Cerebellar cortex (tissue), 1 donor: ENCODE measurements around the gene MXRA8.

ENCODE experiments used
- DNase-seq: peaks from one replicate; pipeline ENCODE4 v3.0.0-alpha.2; 2015; ENCODE audit warnings: low spot score

MXRA8 gene

DNA sequence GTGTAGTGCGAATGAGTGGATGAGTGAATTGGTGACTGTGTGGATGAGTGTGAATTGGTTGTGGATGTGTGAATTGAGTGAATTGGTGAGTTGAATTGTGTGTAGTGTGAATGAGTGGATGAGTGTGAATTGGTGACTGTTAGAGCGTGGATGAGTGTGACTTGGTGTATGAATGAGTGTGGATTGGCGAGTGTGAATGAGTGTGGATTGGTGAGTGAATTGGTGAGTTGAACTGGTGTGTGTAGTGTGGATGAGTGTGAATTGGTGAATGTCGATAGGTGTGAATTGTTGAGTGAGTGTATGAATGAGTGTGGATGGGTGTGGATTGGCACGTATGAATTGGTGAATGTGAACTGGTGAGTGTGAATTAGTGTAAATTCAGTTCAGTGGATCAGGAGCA lies 9.0 kb upstream of the MXRA8 start:
- DNase-seq, result no peak

DNA sequence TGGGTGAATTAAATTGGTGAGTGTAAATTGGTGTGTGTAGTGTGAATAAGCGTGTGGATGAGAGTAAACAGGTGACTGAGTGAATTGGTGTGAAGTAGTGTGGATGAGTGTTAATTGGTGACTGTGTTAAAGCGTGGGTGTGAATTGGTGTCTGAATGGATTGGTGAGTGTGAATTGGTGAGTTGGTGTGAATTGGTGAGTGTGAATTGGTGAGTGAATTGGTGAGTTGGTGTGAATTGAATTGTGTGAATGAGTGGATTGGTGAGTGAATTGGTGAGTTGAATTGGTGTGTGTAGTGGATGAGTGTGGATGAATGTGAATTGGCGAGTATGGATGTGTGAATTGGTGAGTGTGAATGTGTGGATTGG lies 8.3 kb upstream of the MXRA8 start:
- no peak for DNase-seq

DNA sequence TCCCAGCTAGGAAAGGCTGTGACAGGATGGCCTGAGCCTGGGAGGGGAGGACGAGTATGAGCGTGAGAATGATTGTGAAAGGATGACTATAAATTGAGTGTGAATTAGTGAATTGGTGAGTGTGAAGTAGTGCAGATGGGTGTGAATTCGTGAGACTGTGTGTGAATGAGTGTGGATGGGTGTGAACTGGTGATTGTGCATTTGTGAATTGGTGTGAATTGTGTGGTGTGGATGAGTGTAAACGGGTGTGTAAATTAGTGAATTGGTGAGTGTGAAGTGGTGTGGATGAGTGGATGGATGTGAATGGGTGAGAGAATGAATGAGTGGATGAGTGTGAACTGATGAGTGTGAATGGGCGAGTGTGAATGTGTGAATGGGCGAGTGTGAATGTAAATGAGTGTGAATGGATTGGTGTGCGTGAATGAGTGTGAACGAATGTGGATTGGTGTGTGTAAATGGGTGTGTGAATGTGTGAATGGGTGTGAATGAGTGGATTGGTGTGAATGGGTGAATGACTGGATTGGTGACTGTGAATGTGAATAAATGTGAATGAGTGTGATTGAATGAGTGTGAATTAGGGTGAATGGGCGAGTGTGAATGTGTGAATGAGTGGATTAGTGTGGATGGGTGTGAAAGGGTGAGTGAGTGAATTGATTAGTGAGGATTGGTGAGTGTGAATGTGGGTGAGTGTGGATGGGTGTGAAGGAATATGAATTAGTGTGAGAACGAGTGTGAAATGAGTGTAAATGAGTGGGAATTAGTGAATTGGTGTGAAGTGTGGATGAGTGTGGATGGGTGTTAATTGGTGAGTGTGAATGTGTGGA lies 7.7 kb upstream of the MXRA8 start:
- no peak for DNase-seq

DNA sequence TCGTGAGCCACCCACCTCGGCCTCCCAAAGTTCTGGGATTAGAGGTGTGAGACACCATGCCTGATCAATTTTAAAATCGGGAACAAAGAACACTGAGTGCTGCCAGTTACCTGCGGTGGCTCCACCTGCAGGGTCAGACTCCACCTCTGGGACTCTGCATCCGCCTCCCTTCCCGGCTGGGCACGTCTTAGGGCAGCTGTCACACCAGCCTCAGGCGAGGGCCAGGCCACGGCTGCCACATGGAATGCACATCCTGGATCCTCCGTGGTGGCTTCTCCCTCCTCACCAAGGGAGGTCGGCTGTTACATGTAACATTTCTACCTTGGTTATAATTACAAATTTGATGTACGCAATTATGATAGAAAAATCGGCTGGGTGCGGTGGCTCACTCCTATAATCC lies 5.9 kb upstream of the MXRA8 start:
- DNase-seq, result no peak

DNA sequence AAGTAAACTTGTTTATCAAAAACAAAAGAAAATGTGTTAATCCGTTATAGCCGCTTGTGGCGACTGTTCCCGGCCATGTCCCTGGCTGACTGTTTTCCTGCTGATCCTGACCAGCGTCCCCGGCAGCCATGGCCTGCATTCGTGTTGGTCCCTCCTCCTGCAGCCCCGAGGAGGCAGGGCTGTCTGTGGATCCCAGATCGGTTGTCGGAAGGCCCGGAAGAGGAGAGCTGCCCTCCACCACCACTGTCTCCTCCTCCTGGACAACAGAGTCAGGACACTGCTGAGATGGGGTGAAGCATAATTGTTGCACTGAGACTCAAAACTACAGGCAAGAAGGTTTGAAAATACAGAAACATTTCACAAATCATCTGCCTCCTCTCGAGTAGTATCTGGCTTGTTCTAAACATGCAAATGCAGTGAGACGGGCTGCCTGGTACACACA lies 3.6 kb upstream of the MXRA8 start:
- DNase-seq, result no peak

DNA sequence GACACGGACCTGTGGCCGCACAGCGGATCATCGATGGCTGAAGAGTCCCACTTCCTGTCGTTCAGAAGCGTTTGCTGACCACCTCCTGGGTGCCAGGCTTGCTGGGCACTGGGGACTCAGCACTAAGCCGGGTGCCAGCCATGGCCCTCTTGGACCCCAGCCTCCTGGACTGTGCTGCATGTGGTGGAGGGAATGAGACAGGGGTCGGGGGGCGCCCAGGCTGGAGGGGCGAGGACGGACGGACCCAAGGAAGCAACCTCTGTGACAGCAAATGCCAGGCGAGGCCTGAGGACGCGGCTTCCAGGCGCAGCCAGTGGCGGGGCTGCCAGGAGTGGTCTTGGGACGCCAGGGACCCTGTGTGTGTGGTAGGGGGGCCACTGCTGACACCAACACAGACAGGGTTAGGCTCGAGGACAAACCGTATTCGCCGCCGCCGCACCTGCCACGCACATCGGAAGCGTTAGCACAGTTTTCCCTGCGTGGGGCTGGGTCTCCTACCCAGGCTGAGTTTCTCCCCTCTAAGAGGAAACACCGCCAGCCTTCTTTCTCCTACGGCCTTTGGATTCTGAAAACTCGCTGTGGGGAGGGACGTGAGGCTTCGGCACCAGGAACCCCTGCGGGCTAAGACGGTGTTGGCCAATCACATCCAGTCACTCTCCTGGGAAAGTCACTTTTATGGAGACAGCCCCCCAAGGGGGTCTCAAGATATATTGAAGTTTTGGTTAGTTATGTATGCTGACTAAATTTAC lies 3.1 kb upstream of the MXRA8 start:
- no peak for DNase-seq

DNA sequence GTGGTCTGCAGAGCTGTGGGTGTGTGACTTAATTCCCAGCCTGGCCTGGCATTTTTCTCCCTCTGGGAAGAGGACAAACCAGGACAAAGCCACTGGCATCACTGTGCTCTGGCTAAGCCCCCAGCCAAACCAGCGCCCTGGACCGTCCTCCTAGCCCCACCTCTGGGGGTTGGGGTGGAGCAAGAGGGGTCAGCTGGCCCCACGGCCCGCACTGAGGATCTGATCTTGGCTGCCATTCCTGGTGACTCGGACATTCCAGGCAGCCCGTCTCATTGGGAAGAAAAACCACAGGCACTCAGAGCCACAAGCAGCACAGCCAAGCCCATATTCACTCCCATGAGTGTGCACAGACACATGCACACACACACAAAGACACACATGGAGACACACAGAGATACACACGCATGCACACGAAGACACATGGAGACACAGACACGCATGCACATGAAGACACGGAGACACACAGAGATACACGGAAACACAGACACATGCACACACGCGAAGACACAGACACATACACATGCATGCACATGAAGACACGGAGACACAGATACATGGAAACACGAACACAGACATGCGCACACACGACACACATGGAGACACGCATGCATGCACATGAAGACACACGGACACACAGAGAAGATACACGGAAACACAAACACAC lies 2.3 kb upstream of the MXRA8 start:
- DNase-seq, result no peak

DNA sequence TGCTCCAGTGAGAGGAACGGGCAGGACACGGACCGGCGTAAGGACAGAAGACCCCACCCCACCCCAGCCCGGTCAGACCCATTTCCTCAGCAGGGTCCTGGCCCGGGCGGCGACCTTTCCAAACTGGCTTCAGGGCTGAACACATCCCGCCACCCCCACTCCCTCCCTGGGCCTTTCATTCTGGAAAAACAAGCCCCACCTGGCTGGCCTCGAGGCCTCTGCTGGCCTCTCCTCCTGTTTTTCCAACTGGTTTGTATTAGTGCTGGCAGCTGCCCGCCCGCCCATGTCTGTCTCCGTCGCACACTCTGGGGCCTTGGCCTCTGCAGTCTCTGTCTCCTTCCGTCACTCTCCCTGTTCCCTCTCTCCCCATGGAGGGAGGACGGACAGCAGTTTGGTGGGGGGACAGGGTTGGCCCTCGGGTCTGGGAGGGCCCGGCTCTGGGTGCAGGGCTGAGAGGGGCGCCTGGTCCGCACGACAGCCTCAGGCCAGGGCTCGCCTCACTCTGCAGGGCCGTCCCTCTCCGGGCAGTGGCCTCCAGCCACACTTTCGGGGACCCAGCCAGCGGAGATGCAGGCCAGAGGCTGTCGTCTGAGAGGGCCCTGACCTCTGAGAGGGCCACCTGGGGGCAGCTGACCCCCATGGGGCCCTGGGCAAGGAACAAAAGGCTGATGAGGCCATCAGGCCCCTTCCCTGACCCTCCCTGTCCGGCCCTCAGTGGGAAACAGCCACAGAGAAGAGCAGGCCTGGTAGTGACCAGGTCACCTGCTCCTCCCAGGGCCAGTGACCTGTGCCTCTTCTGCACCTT lies 1.5 kb upstream of the MXRA8 start:
- DNase-seq, result no peak

DNA sequence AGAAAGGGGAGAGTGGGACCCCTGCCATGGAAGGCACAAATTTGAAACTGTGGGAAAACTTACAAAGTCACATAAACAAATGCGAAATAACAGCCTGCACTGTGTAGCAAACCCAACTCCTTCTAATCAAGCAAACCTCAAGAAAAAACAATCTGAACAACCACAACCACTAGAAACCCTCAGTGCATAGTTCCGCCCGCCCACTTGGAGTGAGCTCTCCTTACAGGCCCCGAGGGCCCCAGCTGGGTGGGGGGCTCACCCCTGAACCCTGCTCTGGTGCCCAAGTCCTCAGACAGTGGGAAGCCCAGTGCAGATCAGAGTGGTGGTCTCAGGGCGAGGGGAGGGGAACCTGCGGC lies 931 bp upstream of the MXRA8 start:
- DNase-seq, result no peak

DNA sequence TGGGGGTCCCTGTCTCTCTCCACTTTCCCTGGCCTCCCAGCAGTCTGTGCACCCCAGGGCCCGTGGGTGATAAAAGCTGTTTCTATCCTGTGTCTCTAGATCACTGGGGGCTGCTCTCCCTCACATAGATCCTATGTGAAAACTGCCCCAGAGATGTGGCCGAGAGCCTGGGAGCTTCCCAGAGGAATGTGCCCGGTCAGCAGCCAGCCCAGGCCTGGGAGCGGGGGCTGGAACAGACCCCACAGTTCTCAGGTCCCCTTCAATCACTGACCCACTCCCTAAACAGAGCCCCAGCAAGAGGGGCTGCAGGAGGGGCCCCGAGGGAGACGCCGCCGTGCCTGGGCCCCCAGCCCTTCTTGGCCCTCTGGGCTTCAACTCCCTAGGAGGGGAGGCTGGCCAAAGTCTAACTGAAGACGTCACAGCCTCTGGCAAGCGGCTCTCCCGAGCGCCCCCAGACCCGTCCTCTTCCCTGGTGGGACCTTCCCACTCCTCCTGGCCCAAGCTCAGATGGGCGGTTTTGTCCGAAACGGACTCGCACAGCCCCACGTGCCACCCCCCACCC lies 403 bp downstream of the MXRA8 start:
- DNase-seq, result no peak

DNA sequence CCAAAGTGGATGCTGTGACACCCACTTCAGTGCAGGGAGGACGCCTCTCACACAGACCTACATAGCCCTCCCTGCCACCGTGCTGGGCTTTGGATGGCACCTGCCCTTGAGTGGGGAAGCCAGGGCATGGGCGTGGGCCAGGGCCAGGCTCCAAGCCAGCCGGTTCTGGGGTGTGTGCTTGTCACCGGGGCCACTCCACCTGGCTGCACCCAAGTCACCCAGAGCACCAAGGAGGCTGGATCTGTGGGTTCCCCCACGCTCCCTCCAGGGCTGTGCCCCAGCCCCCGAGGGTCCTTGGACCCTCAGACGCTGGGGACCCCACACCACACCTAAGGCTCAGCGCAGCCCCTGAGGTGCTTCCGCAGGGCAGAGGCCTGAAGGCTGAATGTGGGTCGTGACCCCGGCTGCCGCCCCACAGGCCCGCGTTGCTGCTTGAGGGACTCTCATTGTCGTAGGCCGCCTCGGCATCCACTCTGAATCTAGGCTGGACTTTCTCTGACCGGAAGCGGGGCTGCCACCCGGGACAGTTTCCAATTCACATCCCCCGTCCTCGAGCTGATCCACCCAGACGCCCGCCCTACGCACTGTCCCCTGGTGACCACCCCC lies 1.5 kb downstream of the MXRA8 start:
- no peak for DNase-seq

DNA sequence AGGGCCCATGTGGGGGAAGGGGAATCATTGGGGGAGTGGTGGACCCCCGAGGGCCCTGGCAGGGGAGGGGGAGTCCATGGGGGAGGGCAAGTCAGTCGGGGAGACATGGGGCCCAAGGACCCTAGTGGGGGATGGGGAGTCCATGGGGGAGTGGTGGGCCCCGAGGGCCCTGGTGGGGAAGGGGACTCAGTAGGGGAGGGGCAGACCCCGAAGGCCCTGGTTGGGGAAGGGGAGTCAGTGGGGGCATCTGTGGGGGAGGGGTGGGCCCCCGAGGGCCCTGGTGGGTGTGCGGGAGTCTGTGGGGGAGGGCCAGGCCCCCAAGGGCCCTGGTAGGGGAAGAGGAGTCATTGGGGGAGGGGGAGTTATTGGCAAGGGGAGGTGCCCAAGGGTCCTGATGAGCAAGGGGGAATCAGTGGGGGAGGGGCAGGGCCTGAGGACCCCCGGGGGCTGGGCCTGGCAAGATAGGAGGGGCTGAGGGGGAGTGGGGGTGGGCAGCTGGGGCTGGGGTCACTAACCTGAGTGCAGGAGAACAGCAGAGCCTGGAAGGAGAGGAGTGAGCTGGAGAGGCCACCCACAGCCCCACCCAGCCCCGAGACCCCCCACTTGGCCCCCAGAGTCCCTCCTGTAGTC lies 2.1 kb downstream of the MXRA8 start:
- DNase-seq, result no peak

DNA sequence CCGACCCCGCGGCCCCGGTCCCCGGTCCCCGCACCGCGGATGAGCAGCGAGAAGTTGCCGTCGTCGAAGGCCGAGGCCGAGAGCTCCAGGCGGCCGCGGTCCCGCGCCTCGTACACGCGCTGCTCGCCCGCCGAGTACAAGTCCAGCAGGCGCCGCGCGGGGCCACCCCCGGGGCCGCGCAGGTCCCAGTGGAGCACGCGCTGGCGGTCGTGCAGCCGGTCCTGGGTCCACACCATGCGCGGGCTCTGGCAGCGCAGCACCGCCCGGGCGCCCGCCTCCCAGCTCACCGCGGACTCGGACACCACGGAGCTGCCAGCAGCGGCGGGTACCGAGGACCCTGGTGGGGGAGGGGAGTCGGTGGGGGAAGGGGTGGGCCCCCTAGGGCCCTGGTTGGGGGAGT lies 2.9 kb downstream of the MXRA8 start:
- DNase-seq, result no peak

DNA sequence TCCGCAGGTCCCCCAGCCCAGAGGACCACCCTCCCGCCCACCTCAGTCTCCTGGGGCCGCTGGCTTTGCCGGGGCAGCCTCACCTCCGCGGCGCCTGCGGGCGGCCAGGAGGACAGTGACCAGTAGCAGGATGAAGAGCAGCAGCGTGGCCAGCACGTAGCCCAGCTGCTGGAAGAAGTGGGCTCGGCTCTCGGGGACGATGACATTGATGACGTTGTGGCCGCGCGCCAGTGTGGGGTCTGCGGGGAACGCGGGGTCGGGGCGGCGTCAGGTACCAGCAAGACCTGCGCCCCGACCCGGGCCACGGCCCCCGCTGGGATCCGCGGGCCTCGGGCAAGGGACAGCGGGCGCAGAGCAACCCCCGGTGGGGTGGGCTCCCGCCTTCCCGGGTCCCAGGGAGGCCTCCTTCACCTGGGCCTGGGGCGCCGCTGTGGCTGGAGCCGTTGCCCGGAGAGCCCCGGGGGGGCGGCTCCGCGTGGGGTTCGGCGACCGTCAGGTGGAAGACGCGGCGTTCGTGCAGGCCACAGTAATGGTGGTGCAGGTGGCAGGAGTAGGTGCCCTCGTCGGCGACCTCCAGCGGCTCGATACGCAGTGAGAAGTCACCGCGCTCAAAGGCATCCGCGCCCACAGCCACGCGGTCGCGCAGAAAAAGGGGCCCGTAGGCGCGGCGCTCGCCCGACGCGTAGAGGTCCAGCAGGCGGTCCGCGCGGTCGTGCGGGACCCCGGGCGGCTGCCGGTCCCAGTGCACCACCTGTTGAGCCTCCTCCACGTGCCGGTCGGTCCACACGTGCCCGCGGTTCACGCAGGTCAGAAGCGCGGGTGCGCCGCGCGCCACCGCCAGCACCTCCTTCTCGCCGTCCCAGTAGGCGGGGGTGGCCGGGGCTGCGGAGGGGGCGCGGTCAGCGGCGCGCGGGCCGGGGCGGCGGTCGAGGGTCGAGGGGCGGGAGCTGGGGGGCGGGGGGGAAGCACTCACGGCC lies 3.8 kb downstream of the MXRA8 start:
- no peak for DNase-seq

DNA sequence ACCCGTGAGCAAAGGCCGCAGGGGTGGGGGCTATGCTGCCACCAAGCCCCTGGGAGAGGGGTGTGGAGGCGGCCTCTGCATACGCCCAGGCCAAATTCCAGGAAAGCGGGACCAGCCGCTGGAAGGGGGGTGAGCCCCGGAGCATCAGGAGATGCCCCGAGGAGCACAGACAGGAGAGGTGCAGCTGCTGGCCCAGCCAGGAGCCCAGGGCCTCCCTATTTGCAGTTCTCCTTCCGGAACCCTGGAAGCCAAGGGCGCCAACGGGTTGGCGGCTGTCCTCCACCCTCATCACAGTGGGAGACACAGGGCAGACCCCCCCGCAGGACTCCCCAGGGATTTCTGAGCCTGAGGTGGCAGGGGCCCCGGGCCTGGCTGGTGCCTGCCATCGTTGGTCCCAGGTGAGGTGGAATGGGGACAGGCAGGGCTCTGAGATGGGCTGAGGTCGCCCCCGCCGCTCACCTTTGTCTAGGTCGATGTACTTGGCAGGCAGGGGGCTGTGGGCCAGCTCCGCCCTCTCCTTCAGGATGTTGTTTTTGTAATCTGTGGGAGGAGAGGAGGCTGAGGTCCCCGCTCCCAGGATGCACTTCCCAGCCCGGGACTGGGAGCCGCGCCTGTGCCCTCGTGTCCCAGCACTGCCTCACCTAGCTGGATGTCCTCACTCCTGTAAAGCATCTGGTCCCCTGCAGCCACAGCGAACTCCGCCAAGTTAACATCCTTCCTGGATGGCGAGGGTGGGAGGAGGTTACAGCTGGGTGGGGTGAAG lies 4.8 kb downstream of the MXRA8 start:
- DNase-seq, result no peak

DNA sequence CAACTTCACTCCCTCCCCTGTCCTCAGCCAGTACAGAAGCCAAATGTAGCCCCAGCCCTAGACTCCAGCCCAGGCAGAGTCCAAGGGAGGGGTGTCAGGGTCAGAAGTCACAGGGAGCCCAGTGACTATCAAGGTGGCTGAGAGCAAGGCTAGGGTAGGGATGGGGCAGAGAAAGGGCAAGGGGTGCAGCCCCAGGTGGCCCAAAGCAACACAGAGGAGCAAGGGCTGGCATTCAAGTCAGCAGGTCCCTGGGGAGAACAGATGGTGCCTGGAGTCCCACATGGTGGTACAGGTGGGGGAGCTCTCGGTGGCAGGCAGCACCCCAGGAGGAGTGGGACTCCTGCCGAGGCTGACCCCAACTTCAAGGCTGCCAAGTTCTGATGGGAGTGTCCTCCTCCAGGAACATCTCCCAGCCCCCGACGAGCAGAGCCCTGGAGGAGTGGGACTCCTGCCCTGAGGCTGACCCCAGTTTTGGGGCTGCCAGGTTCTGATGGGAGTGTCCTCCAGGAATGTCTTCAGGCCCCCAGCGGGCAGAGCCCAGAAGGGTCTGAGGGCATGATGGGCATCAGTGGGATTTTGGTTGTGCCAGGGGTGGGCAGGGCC lies 5.5 kb downstream of the MXRA8 start:
- no peak for DNase-seq

DNA sequence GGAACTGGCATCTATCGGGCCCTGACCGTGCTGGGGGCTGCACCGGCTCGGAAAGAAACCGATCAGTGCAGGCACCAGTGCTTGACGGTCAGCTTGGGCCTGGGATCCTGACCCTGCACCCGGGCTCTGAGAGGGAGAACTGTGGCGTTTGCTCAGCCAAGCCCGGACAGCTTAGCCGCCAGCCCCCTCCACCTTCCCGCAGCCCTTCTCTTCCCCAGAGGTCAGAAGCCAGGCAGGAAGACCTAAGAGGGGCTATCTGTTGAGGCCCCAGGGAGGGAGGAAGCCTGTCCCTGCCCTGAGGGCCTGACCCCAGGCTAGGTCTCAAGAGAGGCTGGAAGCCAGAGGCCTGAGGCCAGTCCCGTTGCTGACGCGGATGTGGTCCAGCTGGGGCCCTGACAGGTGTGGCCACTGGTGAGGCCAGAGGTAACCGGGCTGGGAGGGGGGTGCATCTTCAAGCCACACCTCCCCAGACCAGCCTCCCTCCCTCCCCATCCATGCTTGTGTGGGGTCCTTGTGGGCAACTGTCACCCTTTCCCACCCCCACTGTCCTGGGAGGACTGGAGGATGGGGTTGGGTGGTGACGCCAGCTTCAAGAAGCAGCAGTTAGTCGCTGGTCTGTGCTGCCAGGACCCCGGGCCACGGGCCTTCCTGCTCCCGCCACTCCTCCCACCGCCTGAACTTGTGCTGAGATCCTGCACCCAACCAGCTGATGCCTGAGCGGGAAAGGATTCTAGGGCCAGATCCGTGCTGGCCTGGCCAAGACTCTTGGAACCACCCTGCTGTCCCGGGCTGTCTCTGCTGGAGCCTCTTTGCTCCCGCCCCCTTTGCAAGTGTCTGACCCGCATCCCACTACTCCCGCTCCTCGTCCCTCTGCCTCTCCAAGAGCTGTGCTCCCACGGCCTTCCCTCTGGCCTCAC lies 6.6 kb downstream of the MXRA8 start:
- no peak for DNase-seq
